GM12872 (cell line): ENCODE data around the gene NHSL2.
A peak's percentile ranks its signal among the peaks of the same experiment; 100 is the strongest.

Experiments used
- TF ChIP-seq, protein P1 (sequence below): IDR thresholded peaks from 3 replicates; pipeline ENCODE4 v1.5.1; 2011; ENCODE audit warnings: low read depth, mild to moderate bottlenecking, low read length, moderate library complexity; ENCODE audit not compliant: insufficient read depth

NHSL2 gene

DNA sequence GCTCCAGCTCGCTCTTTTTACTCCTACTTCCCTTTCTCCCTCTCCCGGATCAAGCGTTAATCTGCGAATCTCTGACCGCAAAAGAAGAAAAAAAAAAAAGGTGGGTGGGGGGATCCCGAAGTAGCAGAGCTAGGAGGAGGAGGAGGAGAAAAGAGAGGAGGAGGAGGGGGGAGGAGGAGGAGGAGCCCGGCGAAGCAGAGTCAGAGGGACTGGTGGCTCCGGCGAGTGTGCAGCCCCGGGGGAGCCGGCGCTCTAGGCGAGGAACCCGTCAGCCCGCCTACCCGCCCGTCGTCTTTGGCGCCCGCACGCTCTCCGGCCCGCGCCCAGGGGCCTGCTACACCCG lies at the start of gene NHSL2:
Gene NHSL2, plus strand, starts transcription at position 203 of the 343 bp plus-strand sequence.
- TF ChIP-seq, protein P1, sequence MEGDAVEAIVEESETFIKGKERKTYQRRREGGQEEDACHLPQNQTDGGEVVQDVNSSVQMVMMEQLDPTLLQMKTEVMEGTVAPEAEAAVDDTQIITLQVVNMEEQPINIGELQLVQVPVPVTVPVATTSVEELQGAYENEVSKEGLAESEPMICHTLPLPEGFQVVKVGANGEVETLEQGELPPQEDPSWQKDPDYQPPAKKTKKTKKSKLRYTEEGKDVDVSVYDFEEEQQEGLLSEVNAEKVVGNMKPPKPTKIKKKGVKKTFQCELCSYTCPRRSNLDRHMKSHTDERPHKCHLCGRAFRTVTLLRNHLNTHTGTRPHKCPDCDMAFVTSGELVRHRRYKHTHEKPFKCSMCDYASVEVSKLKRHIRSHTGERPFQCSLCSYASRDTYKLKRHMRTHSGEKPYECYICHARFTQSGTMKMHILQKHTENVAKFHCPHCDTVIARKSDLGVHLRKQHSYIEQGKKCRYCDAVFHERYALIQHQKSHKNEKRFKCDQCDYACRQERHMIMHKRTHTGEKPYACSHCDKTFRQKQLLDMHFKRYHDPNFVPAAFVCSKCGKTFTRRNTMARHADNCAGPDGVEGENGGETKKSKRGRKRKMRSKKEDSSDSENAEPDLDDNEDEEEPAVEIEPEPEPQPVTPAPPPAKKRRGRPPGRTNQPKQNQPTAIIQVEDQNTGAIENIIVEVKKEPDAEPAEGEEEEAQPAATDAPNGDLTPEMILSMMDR = no peak

DNA sequence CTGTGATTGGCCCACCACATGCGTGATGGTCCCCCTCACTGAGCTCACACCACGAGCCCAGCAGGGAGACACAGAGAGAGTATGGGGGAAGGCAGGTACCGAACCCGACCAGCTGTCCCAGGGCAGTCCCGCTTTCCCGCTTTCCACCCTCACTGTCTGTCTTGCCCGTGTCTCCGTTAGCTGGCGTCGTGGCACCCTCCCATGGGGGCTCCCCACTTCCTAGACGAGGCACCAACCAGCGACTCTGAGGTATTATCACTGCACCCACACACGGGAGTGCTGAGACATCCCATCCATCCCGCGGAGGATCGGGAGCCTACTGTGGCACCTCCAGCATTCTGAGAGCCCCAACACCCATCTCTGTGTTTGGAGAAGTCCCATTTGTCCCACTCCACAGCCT lies 43.0 kb upstream of the NHSL2 start:
- TF ChIP-seq, protein P1 = no peak

- TF ChIP-seq, protein P1 = peak; percentile 32; the same call in 1 of the 3 replicates
Observed at GRCh38 chrX:71870208-71871098, 40.2 kb upstream of the NHSL2 start.

GRCh38 chrX:71871367-71871766 lies 39.3 kb upstream of the NHSL2 start:
- TF ChIP-seq, protein P1 = no peak

DNA sequence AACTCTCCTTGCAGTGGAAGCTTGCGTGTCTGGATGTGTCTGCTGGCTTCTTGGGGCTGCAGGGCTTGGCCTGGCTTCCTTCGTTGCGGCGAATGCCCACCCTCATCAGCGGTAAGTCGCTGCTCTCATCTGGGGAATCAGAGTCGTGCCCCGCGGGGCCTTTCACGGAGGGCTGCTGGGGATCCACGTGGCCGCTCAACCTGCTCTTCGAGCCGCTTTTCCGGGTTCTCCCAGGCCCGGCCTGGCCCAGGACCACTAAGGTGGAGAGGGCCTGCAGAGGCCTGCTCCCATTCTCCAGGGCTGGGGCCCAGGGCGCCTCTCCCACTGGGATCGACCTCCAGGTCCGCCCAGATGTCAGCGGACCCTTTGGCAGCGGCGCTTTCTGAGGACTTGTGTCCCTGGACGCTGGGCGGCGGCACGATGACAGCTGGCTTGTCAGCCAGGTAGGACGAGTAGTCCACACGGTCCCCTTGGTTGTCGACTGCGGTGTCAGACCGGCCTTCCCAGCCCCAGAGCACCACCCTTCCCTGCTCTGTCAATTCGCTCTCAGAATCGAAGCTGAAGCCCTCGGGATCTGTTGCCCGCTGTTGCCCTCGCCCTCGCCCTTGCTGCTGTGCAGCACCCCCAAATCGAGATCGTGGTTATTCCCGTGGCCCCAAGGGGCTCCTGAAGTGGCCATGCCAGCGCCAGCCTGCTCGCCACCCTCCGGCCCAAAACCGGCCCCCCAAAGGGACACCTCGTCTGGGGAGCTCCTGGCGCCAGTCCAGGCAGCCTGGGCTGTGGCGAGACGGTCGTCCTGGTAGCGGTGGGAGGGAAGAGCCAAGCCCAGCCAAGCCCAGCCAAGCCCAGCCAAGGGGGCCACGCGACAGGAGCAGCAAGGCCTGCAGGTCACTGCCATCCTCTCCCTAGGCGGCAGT lies 37.8 kb upstream of the NHSL2 start:
- TF ChIP-seq, protein P1 = no peak

- TF ChIP-seq, protein P1 = no peak
Observed at GRCh38 chrX:71873459-71873833, 37.2 kb upstream of the NHSL2 start.

- TF ChIP-seq, protein P1 = no peak
Observed at GRCh38 chrX:71885099-71885498, 25.5 kb upstream of the NHSL2 start.
